H9 (cell line): ENCODE data around the gene SYCN. TPM values are rescaled to one million over a fixed set of nuclear protein-coding genes. Genes with fewer than 3 reads are reported as not detected.
A peak's percentile ranks its signal among the peaks of the same experiment; 100 is the strongest.

Experiments
- DNase-seq: peaks from one replicate; pipeline ENCODE4 v3.0.0-alpha.2; 2017
- H2AFZ ChIP-seq: one replicate; pipeline ENCODE4 v1.6.1; 2013; ENCODE audit warnings: mild to moderate bottlenecking, low read length, control low read depth, moderate library complexity
- H2AK5ac ChIP-seq: 2 replicates; pipeline ENCODE4 v1.6.1; 2013; ENCODE audit warnings: low read length, control low read depth, mixed read lengths; ENCODE audit not compliant: insufficient read length
- H2BK120ac ChIP-seq: one replicate; pipeline ENCODE4 v1.6.1; 2013; ENCODE audit warnings: low read depth, mild to moderate bottlenecking, low read length, control low read depth, inconsistent platforms; ENCODE audit not compliant: poor library complexity, severe bottlenecking
- H2BK12ac ChIP-seq: 2 replicates; pipeline ENCODE4 v1.6.1; 2013; ENCODE audit warnings: low read length, control low read depth, mixed read lengths, low read depth; ENCODE audit not compliant: insufficient read length
- H2BK15ac ChIP-seq: 2 replicates; pipeline ENCODE4 v1.6.1; 2013; ENCODE audit warnings: low read depth, low read length, control low read depth
- H2BK20ac ChIP-seq: one replicate; pipeline ENCODE4 v1.6.1; 2013; ENCODE audit warnings: low read depth, mild to moderate bottlenecking, low read length, control low read depth, inconsistent platforms; ENCODE audit not compliant: poor library complexity, severe bottlenecking
- H2BK5ac ChIP-seq: 2 replicates; pipeline ENCODE4 v1.6.1; 2013; ENCODE audit warnings: low read length, control low read depth, mixed read lengths; ENCODE audit not compliant: insufficient read length
- H3K14ac ChIP-seq: 2 replicates; pipeline ENCODE4 v1.6.1; 2013; ENCODE audit warnings: low read length, control low read depth; ENCODE audit not compliant: insufficient read depth
- H3K18ac ChIP-seq: 2 replicates; pipeline ENCODE4 v1.6.1; 2013; ENCODE audit warnings: low read depth, mild to moderate bottlenecking, mixed read lengths, low read length, control low read depth; ENCODE audit not compliant: insufficient read length
- H3K23ac ChIP-seq: 2 replicates; pipeline ENCODE4 v1.6.1; 2013; ENCODE audit warnings: low read length, control low read depth, mixed read lengths, low read depth; ENCODE audit not compliant: insufficient read length
- H3K23me2 ChIP-seq: 2 replicates; pipeline ENCODE4 v1.6.1; 2013; ENCODE audit warnings: low read depth, mild to moderate bottlenecking, mixed read lengths, low read length, control low read depth; ENCODE audit not compliant: insufficient read length, poor library complexity, severe bottlenecking
- H3K27ac ChIP-seq: 2 replicates; pipeline ENCODE4 v1.5.1; 2013; ENCODE audit warnings: low read length, control low read depth, mixed read lengths, low read depth; ENCODE audit not compliant: insufficient read length
- H3K27me3 ChIP-seq: 2 replicates; pipeline ENCODE4 v1.6.1; 2013; ENCODE audit warnings: low read length, control low read depth, inconsistent platforms; ENCODE audit not compliant: insufficient read depth
- H3K4ac ChIP-seq: 2 replicates; pipeline ENCODE4 v1.6.1; 2013; ENCODE audit warnings: low read depth, mild to moderate bottlenecking, control low read depth, inconsistent platforms, low read length, moderate library complexity
- H3K4me1 ChIP-seq: 2 replicates; pipeline ENCODE4 v1.6.1; 2013; ENCODE audit warnings: low read length, control low read depth, inconsistent platforms; ENCODE audit not compliant: insufficient read depth
- H3K4me2 ChIP-seq: 2 replicates; pipeline ENCODE4 v1.6.1; 2013; ENCODE audit warnings: low read length, control low read depth, mixed read lengths; ENCODE audit not compliant: insufficient read length, insufficient read depth
- H3K56ac ChIP-seq: 2 replicates; pipeline ENCODE4 v1.6.1; 2013; ENCODE audit warnings: low read depth, mild to moderate bottlenecking, mixed read lengths, low read length, control low read depth; ENCODE audit not compliant: insufficient read length
- H3K79me1 ChIP-seq: 2 replicates; pipeline ENCODE4 v1.6.1; 2013; ENCODE audit warnings: low read depth, mild to moderate bottlenecking, moderate library complexity, low read length, control low read depth, inconsistent platforms; ENCODE audit not compliant: insufficient read depth, poor library complexity, severe bottlenecking
- H3K79me2 ChIP-seq: 2 replicates; pipeline ENCODE4 v1.6.1; 2013; ENCODE audit warnings: low read length, control low read depth, inconsistent platforms; ENCODE audit not compliant: insufficient read depth
- H3K9ac ChIP-seq: 2 replicates; pipeline ENCODE4 v1.6.1; 2013; ENCODE audit warnings: low read length, control low read depth, mixed read lengths; ENCODE audit not compliant: insufficient read length; ENCODE audit errors: extremely low read depth
- H3K9me3 ChIP-seq: one replicate; pipeline ENCODE4 v1.6.1; 2013; ENCODE audit warnings: low read depth, low read length, inconsistent platforms; ENCODE audit not compliant: control insufficient read depth
- H3T11ph ChIP-seq: one replicate; pipeline ENCODE4 v1.6.1; 2013; ENCODE audit warnings: mild to moderate bottlenecking, low read length, control low read depth, inconsistent platforms
- H4K20me1 ChIP-seq: one replicate; pipeline ENCODE4 v1.6.1; 2013; ENCODE audit not compliant: control insufficient read depth, insufficient read length, insufficient read depth
- H4K5ac ChIP-seq: 2 replicates; pipeline ENCODE4 v1.6.1; 2013; ENCODE audit warnings: low read depth, mild to moderate bottlenecking, mixed read lengths, low read length, control low read depth; ENCODE audit not compliant: insufficient read length
- H4K8ac ChIP-seq: replicated peaks from 2 replicates; pipeline ENCODE4 v1.6.1; 2013; ENCODE audit warnings: low read length, control low read depth, mixed read lengths, low read depth; ENCODE audit not compliant: insufficient read length
- H4K91ac ChIP-seq: 2 replicates; pipeline ENCODE4 v1.6.1; 2013; ENCODE audit warnings: low read depth, mild to moderate bottlenecking, moderate library complexity, mixed read lengths, low read length, control low read depth; ENCODE audit not compliant: insufficient read length
- H3K27ac Mint-ChIP-seq, 3 experiments: 2 replicates in 2 of 3; 3 replicates in 1 of 3; pipeline ENCODE4 v1.8.0; 2020 to 2021; ENCODE audit warnings: mixed read lengths in 3 of 3, mild to moderate bottlenecking in 1 of 3, moderate library complexity in 1 of 3
- H3K27me3 Mint-ChIP-seq: 2 replicates; pipeline ENCODE4 v1.8.0; 2021; ENCODE audit warnings: low read depth, mild to moderate bottlenecking, moderate library complexity, mixed read lengths
- H3K36me3 Mint-ChIP-seq, 3 experiments: 2 replicates in 2 of 3; 3 replicates in 1 of 3; pipeline ENCODE4 v1.8.0; 2020 to 2021; ENCODE audit warnings: low read depth in 3 of 3, mixed read lengths in 3 of 3; ENCODE audit not compliant: insufficient read depth in 1 of 3
- H3K4me1 Mint-ChIP-seq, 2 experiments: 2 replicates each; pipeline ENCODE4 v1.8.0; 2020; ENCODE audit warnings: mixed read lengths in 2 of 2
- H3K4me3 Mint-ChIP-seq, 2 experiments: 2 replicates in 1 of 2; 3 replicates in 1 of 2; pipeline ENCODE4 v1.8.0; 2020 to 2021; ENCODE audit warnings: mild to moderate bottlenecking in 2 of 2, mixed read lengths in 2 of 2, moderate library complexity in 1 of 2
- H3K9me3 Mint-ChIP-seq, 2 experiments: 2 replicates in 1 of 2; 3 replicates in 1 of 2; pipeline ENCODE4 v1.8.0; 2020; ENCODE audit warnings: mild to moderate bottlenecking in 2 of 2, mixed read lengths in 2 of 2, moderate library complexity in 1 of 2
- CTCF ChIP-seq: fragments of 200-600 bp; sonication (generic); conservative IDR thresholded peaks from 3 replicates; pipeline ENCODE4 v1.8.0; 2021; ENCODE audit warnings: antibody characterized with exemption, mild to moderate bottlenecking
- WGBS: extraction: QIAGEN DNeasy Blood & Tissue Kit; methylation state at CpG from one replicate; pipeline ENCODE4 v1.1.7; 2013; ENCODE audit warnings: missing lambda C conversion rate, low lambda C conversion rate, mixed read lengths; ENCODE audit not compliant: insufficient read length; ENCODE audit errors: extremely low coverage; 5-methylcytosine and 5-hydroxymethylcytosine counted together
- total RNA-seq: library from RNA; stranded (reverse); gene quantifications from 2 replicates; pipeline ENCODE4 v1.2.1, GENCODE V29; 2021

SYCN gene
- total RNA-seq, 1 experiment from 2014 or later, result not detected

- no peak within 1 kb of the TSS for H3K23ac ChIP-seq
- peaks cover 78% of the 10 kb centered on the region for H3K27me3 Mint-ChIP-seq
- no peak within 1 kb of the TSS for H2AFZ ChIP-seq
These were observed 7.1 kb downstream of the SYCN start, which contains the start of gene NCCRP1 for GRCh38 chr19:39196860-39197562. TSS of gene NCCRP1 (plus strand) at chr19:39196964. CDS start at chr19:39196983, 19 bp downstream.

More at GRCh38 chr19:39196860-39197562, 7.1 kb downstream of the SYCN start, which contains the start of gene NCCRP1:
- Histone ChIP-seq H2BK5ac (no peak within 1 kb of the TSS), H3K9ac (no peak within 1 kb of the TSS), H3K4me2 (peak within 1 kb of the TSS; percentile 48), H3T11ph (no peak within 1 kb of the TSS), H3K27me3 (peaks cover 7% of the 10 kb centered on the region; the same call in 1 of the 2 replicates), H4K5ac (no peak within 1 kb of the TSS), H3K56ac (no peak within 1 kb of the TSS), H3K18ac (no peak within 1 kb of the TSS), H4K91ac (no peak within 1 kb of the TSS), H3K79me1 (no peaks in the 10 kb centered on the region), H3K14ac (no peak within 1 kb of the TSS), H3K4ac (no peak within 1 kb of the TSS), H2BK15ac (no peak within 1 kb of the TSS), H2BK120ac (no peak within 1 kb of the TSS), H3K27ac (no peak within 1 kb of the TSS), H4K8ac (no peak within 1 kb of the TSS), H3K23me2 (peaks cover 7% of the 10 kb centered on the region), H4K20me1 (no peaks in the 10 kb centered on the region), H2BK20ac (no peak within 1 kb of the TSS), H3K9me3 (no peaks in the 10 kb centered on the region), H2AK5ac (no peak within 1 kb of the TSS), H2BK12ac (no peak within 1 kb of the TSS), H3K4me1 (no peaks in the 10 kb centered on the region), H3K79me2 (no peaks in the 10 kb centered on the region)
- H3K4me1 Mint-ChIP-seq, result peaks cover 14 to 39% of the 10 kb centered on the region in 2 experiments
- H3K4me3 Mint-ChIP-seq, result peak within 1 kb of the TSS; percentile 48 to 75
- no peak for TF ChIP-seq CTCF
- WGBS, result no CpG with 5 or more reads among the region's 51 CpGs
- H3K9me3 Mint-ChIP-seq, result no peaks in the 10 kb centered on the region; a peak in 1 of 5 replicates
- H3K36me3 Mint-ChIP-seq, result no peaks in the 10 kb centered on the region
- DNase-seq, result peak; percentile 71
- no peak within 1 kb of the TSS for H3K27ac Mint-ChIP-seq
